ENCODE measurements around the gene TMEM196. TPM values are rescaled to one million over a fixed set of nuclear protein-coding genes. Genes with fewer than 3 reads are reported as not detected.

The TMEM196 gene
- total RNA-seq, 3 donors from 2014 or later (not counting 1 experiment from before 2014, with no cell fraction given): not detected

- Histone ChIP-seq H3K4me1 (ENCODE audit: control insufficient read depth, insufficient read depth, low read length) (no peaks in the 10 kb centered on the region), H3K36me3 (ENCODE audit: control insufficient read depth, insufficient read depth, low read length) (no peaks in the 10 kb centered on the region), H3K9me3 (ENCODE audit: control insufficient read depth, insufficient read depth, low read length) (no peaks in the 10 kb centered on the region), H3K27ac (ENCODE audit: low read length) (no peak overlapping the region), H3K27me3 (ENCODE audit: control insufficient read depth, insufficient read depth, low read length) (no peaks in the 10 kb centered on the region), H3K4me3 (ENCODE audit: low read length) (no peak overlapping the region)
- no peaks in the 10 kb centered on the region for H3K36me3 Mint-ChIP-seq
- intact Hi-C loops (cut with micrococcal nuclease): no loop called here
- ATAC-seq (no peak), DNase-seq (no peak)
- no peaks in the 10 kb centered on the region for H3K4me1 Mint-ChIP-seq
- H3K27me3 Mint-ChIP-seq (ENCODE audit: low read depth in 2 of 2): no peaks in the 10 kb centered on the region
- no peak overlapping the region for H3K27ac Mint-ChIP-seq
- TF ChIP-seq CTCF (IDR thresholded peaks at IDR 0.05): no peak
- WGBS (ENCODE audit: insufficient coverage): 100% methylated on average over 1 of the region's 1 CpG
- H3K4me3 Mint-ChIP-seq: no peak overlapping the region
- H3K9me3 Mint-ChIP-seq: no peaks in the 10 kb centered on the region
These were observed 102.6 kb downstream of the TMEM196 start for GRCh38 chr7:19670806-19671205.

Other genes starting within 250 kb of the TMEM196 start
- 10 to 100 TPM; 25.9 to 38.5 (median 31.3) TPM for gene POLR1F, start 64.6 kb downstream of the TMEM196 start, total RNA-seq